GM19099 (cell line): ENCODE results near the gene BEGAIN.

Experiments used
- POLR2A ChIP-seq: IDR thresholded peaks from 3 replicates; pipeline ENCODE4 v1.6.1; 2011; ENCODE audit warnings: low read depth; ENCODE audit not compliant: insufficient read length; ENCODE audit errors: extremely low read depth

Gene BEGAIN

GRCh38 chr14:100537446-100538350 is 49.5 kb downstream of the BEGAIN start:
- no peak for TF ChIP-seq POLR2A

GRCh38 chr14:100536721-100537445 is 50.3 kb downstream of the BEGAIN start:
- no peak for TF ChIP-seq POLR2A

- TF ChIP-seq POLR2A, result no peak
These were observed 51.1 kb downstream of the BEGAIN start for GRCh38 chr14:100536121-100536510.

GRCh38 chr14:100535287-100536120 is 51.7 kb downstream of the BEGAIN start:
- no peak for TF ChIP-seq POLR2A

- TF ChIP-seq POLR2A, result no peak
These were observed 52.5 kb downstream of the BEGAIN start for GRCh38 chr14:100534528-100535286.

- no peak for TF ChIP-seq POLR2A
These were observed 53.3 kb downstream of the BEGAIN start for GRCh38 chr14:100533656-100534485.

GRCh38 chr14:100532906-100533655 is 54.1 kb downstream of the BEGAIN start:
- no peak for TF ChIP-seq POLR2A

- TF ChIP-seq POLR2A, result no peak
These were observed 54.9 kb downstream of the BEGAIN start for GRCh38 chr14:100532154-100532861.

GRCh38 chr14:100531152-100532121 is 55.8 kb downstream of the BEGAIN start:
- no peak for TF ChIP-seq POLR2A

- no peak for TF ChIP-seq POLR2A
These were observed 56.7 kb downstream of the BEGAIN start for GRCh38 chr14:100530270-100531072.
